ENCODE data around the gene ZFTA. TPM values are rescaled to one million over a fixed set of nuclear protein-coding genes. Genes with fewer than 3 reads are reported as not detected.

ZFTA gene
- polyA plus RNA-seq, 1 donor from 2014 or later = 82.5 TPM

DNA sequence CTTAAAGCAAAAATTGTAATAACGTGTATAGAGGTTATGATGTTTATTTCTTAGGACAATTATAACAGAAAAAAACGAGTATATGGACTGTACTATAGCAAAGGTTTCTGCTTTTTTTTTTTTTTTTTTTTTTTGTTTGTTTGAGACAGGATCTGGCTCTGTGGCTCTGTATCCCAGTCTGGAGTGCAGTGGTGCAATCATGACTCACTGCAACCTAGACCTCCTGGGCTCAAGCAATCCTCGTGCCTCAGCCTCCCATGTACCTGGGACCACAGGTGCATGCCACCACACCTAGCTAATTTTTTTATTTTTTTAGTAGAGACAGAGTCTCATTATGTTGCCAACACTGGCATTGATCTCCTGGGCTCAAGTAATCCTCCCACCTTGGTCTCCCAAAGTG lies 39.2 kb downstream of the ZFTA start:
- Histone ChIP-seq H3K27ac (ENCODE audit: low read length) (no peak overlapping the region), H3F3A (ENCODE audit: insufficient read depth, low read length, poor library complexity, severe bottlenecking) (no peaks in the 10 kb centered on the region), H3K9me3 (ENCODE audit: low read length) (no peaks in the 10 kb centered on the region), H3K4me3 (ENCODE audit: low read length) (no peak overlapping the region), H3K4me2 (ENCODE audit: low read length) (no peak overlapping the region), H3K27me3 (ENCODE audit: insufficient read depth, low read depth, low read length) (no peaks in the 10 kb centered on the region), H2AFZ (ENCODE audit: low read depth, low read length) (no peak overlapping the region), H3K9me2 (ENCODE audit: insufficient read depth, low read length) (no peaks in the 10 kb centered on the region), H3K79me2 (replicated peaks; ENCODE audit: insufficient read depth, low read length) (peaks cover 46% of the 10 kb centered on the region), H3K9ac (ENCODE audit: low read length) (no peak overlapping the region), H3K36me3 (ENCODE audit: insufficient read depth, low read length) (no peaks in the 10 kb centered on the region), H4K20me1 (ENCODE audit: insufficient read depth) (peaks cover 7% of the 10 kb centered on the region)
- no peak for TF ChIP-seq RAD21 (conservative IDR thresholded peaks at IDR 0.05)
- no peak for TF ChIP-seq MXI1 (conservative IDR thresholded peaks at IDR 0.05; ENCODE audit: poor library complexity, severe bottlenecking)
- no peak for TF ChIP-seq SMC3 (conservative IDR thresholded peaks at IDR 0.05; ENCODE audit: poor library complexity)
- no peak for TF ChIP-seq EP300 (conservative IDR thresholded peaks at IDR 0.05; ENCODE audit: poor library complexity, severe bottlenecking)
- TF ChIP-seq, protein P1, sequence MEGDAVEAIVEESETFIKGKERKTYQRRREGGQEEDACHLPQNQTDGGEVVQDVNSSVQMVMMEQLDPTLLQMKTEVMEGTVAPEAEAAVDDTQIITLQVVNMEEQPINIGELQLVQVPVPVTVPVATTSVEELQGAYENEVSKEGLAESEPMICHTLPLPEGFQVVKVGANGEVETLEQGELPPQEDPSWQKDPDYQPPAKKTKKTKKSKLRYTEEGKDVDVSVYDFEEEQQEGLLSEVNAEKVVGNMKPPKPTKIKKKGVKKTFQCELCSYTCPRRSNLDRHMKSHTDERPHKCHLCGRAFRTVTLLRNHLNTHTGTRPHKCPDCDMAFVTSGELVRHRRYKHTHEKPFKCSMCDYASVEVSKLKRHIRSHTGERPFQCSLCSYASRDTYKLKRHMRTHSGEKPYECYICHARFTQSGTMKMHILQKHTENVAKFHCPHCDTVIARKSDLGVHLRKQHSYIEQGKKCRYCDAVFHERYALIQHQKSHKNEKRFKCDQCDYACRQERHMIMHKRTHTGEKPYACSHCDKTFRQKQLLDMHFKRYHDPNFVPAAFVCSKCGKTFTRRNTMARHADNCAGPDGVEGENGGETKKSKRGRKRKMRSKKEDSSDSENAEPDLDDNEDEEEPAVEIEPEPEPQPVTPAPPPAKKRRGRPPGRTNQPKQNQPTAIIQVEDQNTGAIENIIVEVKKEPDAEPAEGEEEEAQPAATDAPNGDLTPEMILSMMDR (IDR thresholded peaks at IDR 0.05; ENCODE audit: poor library complexity, severe bottlenecking) = no peak
- TF ChIP-seq, protein P2, sequence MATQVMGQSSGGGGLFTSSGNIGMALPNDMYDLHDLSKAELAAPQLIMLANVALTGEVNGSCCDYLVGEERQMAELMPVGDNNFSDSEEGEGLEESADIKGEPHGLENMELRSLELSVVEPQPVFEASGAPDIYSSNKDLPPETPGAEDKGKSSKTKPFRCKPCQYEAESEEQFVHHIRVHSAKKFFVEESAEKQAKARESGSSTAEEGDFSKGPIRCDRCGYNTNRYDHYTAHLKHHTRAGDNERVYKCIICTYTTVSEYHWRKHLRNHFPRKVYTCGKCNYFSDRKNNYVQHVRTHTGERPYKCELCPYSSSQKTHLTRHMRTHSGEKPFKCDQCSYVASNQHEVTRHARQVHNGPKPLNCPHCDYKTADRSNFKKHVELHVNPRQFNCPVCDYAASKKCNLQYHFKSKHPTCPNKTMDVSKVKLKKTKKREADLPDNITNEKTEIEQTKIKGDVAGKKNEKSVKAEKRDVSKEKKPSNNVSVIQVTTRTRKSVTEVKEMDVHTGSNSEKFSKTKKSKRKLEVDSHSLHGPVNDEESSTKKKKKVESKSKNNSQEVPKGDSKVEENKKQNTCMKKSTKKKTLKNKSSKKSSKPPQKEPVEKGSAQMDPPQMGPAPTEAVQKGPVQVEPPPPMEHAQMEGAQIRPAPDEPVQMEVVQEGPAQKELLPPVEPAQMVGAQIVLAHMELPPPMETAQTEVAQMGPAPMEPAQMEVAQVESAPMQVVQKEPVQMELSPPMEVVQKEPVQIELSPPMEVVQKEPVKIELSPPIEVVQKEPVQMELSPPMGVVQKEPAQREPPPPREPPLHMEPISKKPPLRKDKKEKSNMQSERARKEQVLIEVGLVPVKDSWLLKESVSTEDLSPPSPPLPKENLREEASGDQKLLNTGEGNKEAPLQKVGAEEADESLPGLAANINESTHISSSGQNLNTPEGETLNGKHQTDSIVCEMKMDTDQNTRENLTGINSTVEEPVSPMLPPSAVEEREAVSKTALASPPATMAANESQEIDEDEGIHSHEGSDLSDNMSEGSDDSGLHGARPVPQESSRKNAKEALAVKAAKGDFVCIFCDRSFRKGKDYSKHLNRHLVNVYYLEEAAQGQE (IDR thresholded peaks at IDR 0.05; ENCODE audit: borderline replicate concordance) = no peak
- TF ChIP-seq EZH2 (IDR thresholded peaks at IDR 0.05; ENCODE audit: borderline replicate concordance, insufficient read depth, low read length, poor library complexity, severe bottlenecking) = no peak
- no peak for TF ChIP-seq TAF1 (IDR thresholded peaks at IDR 0.05; ENCODE audit: low read depth)

DNA sequence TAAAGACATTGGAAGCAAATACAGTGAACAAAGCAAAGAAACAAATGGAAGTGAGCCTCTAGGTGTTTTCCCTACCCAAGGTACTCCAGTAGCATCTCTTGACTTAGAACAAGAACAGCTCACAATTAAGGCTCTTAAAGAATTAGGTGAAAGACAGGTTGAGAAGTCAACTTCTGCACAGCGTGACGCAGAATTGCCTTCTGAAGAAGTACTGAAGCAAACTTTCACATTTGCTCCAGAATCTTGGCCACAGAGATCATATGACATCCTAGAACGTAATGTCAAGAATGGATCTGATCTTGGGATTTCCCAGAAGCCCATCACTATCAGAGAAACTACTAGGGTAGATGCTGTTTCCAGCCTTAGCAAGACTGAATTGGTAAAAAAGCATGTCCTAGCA lies 48.0 kb downstream of the ZFTA start:
- Histone ChIP-seq H3F3A (ENCODE audit: insufficient read depth, low read length, poor library complexity, severe bottlenecking) (no peaks in the 10 kb centered on the region), H3K4me3 (ENCODE audit: low read length) (no peak overlapping the region), H3K36me3 (ENCODE audit: insufficient read depth, low read length) (no peaks in the 10 kb centered on the region), H3K9me3 (ENCODE audit: low read length) (no peaks in the 10 kb centered on the region), H3K27ac (ENCODE audit: low read length) (no peak overlapping the region), H3K9ac (ENCODE audit: low read length) (no peak overlapping the region), H3K79me2 (replicated peaks; ENCODE audit: insufficient read depth, low read length) (peaks cover 80% of the 10 kb centered on the region), H3K9me2 (ENCODE audit: insufficient read depth, low read length) (no peaks in the 10 kb centered on the region), H3K4me2 (ENCODE audit: low read length) (no peak overlapping the region), H4K20me1 (ENCODE audit: insufficient read depth) (peaks cover 20% of the 10 kb centered on the region), H2AFZ (ENCODE audit: low read depth, low read length) (no peak overlapping the region), H3K27me3 (ENCODE audit: insufficient read depth, low read depth, low read length) (no peaks in the 10 kb centered on the region)
- TF ChIP-seq POLR2AphosphoS5 (IDR thresholded peaks at IDR 0.05) = no peak
- TF ChIP-seq, protein P1 (IDR thresholded peaks at IDR 0.05; ENCODE audit: poor library complexity, severe bottlenecking) = no peak
